SH-SY5Y (cell line): ENCODE measurements around the gene GEN1.

Source experiments
- GATA2 ChIP-seq: IDR thresholded peaks from 2 replicates; pipeline ENCODE4 v1.6.1; 2011; ENCODE audit warnings: mild to moderate bottlenecking, low read depth, low read length
- GATA3 ChIP-seq: IDR thresholded peaks from 2 replicates; pipeline ENCODE4 v1.6.1; 2011; ENCODE audit warnings: low read depth, mild to moderate bottlenecking, low read length, moderate library complexity

DNA sequence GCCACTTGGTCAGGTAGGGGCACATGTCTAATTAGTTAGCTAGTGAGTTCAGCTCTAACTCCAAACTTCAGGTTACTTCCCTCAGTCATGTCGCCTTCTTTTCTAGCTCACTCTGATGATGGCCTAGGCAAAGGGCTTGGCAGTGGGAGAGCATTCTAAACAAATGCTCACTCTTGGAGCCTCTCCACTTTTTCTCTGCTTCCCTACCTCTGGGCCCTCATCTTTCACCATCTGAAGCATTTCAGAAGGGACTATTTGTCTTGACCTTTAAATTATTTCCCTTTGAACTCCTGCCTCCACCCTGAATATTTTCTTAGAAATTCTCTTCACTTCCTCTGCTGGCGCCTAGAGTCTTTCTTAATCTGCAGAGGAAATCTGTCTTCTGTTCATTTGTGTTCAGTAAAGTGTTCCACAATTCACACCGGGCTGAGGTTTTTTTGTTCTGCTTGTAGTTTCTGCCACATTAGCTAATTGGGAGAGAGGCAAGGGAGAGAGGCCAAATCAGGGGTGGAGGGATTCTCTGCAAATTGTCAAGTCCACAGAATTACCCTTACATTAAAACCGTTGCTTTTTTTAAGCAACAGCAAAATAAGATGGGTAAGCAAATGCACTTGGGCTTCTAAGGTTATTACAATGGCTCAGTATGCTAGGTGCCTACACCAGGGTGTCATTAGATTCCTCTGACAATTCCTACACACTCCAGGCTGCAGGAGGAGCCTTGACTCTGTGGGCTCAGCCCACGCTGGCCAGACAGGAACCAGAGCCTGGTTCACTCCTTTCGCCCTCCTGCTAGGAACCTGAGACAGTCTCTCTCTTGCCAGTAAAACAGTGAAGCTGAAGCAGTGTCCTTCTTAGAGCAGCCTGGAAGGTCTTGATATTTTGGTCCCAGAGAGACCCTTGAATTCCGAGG, 67.9 kb downstream of the GEN1 start:
- no peak for TF ChIP-seq GATA3
- TF ChIP-seq GATA2: no peak
